ENCODE data around the gene ZNF385A.

Gene ZNF385A

DNA sequence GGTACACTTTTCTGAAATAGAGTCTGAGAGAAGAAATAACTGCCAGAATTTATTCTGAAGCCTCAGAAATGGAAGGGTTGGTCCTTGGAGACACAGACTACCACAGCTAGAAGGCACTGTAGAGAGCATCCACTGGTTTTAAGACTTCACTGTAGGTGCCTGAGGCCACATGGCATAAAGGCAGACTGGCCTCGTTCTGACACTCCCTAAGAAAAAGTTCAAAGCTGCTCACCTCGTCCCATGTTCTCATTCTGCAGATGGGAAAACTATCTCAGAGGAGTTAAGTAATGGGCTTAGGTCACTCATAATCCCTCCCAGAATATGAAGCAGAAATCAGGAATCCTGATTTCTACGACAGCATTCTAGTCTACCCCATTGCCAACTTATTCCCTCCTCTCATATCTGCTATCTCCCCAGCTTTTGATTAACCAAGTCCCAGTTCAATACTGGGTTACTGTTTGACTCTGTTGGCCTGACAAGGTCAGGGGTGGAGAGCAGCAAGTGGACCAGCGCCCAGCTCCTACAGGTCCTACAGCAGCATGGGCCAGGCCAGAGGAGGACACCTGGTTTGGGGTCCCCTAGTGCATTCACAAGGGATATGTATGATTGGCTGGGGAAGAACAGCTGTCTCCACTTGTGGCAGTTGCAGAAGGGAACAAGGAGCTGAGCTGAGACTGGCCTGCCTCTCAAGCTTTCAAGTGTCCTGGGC is 30.8 kb upstream of the ZNF385A start:
- DNase-seq: no peak

GRCh38 chr12:54413284-54414190 is 29.0 kb upstream of the ZNF385A start:
- peak; percentile 51 for DNase-seq

DNA sequence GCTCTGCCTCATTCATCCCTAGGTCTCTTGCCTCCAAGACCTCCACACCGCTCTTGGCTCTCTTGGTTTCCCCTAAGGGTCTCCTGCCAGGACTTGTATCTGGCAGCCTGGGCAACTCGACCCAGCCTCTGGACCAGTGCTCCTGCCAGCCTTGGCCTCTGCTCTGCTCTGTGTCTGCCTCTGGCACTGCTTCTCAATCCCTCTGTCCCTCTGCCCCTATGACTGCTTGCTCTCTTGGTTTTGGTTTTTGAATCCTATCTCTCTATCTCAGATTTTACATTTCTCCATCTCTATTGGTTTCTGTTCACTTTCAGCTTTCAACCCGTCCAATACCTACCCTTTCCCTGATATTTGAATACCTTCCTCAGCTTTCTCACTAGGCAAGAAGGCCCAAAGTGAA is 28.3 kb upstream of the ZNF385A start:
- DNase-seq: no peak

DNA sequence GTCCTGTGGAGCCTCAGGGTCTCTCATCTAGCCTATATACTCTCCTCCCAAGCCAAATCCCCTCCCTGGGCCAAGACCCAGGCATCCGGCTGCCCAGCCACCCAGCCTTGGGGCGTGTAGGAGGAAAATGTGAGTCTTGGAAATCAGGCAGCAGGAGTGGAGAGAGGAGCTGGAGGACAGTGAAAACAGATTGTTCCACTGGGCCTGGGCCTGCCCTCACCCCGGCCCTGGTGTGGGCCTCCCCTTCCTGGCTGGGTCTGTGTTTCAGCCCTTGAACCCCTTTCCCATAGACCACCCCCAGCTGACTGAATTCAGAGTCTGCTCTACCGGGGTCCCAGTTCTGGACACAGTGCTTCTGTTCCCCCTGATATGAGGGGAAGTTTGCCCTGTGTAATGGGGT is 27.8 kb upstream of the ZNF385A start:
- DNase-seq: no peak

GRCh38 chr12:54411391-54412241 is 27.1 kb upstream of the ZNF385A start:
- peak; percentile 56 for DNase-seq

GRCh38 chr12:54409267-54409666 is 24.7 kb upstream of the ZNF385A start:
- no peak for DNase-seq

GRCh38 chr12:54407183-54407905 is 22.8 kb upstream of the ZNF385A start:
- no peak for DNase-seq

DNA sequence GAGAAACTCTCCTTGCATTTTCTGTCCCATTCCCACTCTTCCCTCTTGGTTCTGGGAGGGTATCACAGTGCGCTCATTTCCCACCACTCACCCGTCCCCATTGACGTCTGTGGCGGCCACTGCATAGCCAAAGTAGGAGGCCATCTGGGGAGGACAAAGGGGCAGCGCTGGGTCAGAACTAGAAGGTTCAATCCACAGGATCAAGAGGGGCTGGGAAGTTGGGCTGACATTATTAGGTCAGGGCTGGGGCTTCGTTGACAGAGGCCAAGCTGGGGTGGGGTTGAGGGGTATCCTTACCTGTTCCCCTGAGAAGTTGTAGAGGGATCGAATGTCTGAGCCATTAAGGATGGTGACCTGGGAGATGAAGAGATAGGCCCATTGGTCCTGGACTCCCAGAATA is 21.0 kb upstream of the ZNF385A start:
- no peak for DNase-seq

GRCh38 chr12:54405106-54405505 is 20.6 kb upstream of the ZNF385A start:
- no peak for DNase-seq

DNA sequence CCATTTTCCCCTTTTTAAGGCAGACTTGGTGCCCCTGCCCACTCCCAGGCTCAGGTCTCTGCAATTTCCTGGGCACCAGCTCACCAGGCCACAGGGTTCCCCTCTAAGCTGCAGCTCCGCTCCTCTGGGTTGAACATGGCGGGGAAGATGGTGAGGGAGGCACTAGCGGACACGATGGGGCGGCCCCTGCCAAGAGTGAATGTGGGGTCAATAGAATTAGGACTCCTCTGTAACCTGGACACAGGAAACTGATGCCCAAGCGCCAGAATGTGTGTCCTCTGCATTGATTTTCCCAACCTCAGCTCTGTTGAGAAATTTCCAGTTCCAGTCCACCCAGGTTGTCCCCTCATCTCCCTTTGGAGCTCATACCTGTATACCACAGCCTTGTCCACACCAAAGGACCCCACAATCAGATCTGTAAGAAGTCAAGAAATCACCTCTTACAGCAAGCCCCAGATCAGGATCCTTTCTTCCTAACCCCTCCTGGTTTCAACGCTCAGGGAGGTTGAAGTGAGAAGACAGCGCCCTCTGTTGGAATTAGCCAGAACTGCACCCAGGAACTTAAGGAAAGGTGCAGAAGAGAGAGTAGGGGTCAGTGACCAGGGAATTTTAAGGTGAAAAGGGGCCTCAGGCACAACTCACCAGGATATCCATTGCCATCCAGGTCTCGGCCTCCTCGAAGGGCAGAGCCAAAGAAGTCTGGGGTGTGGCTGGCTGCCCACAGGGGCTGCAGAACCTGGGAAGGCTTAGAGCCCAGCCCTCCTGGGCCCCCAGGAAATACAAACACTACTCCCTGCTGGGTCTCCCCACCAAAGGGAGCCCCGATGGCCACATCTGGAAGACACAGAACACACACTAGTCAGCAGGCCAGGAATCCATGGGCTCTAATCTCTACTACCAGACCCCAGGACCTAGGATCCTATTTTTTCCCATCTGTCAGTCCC is 19.8 kb upstream of the ZNF385A start:
- DNase-seq: peak; percentile 56

GRCh38 chr12:54401119-54401518 is 16.6 kb upstream of the ZNF385A start:
- DNase-seq: no peak

DNA sequence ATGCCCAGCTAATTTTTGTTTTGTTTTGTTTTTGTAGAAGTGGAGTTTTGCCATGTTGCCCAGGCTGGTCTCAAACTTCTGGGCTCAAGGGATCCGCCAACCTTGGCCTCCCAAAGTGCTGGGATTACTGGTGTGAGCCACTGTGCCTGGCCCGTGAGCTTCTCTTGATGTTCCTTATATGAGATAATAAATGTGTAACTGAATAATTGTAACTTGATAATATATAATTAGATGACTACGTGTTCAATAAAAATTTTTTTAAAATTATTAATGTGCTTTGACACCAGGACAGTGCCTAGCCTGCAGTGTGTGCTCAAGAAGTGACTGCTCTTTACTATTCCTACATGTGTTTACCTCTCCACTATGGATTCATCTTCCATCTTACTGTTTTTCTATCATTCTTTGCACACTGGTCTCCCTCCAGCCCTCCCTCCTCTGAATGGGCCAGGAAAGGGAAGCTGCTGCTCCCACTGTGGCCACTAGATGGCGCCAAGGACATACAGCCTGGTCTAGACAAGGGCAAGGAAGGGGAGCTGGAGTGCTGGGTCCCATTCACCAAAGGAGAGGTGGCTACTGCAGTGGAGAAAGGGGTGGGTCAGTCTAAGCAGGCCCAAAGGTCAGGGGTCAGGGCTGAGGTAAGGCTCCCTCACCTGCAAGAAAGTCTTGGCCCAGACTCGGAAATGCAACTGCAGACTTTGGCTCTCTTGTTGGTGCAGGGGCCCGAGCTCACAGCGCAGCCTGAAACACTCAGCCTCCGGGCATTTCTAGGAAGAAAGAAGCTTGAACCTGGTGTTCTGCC is 14.7 kb upstream of the ZNF385A start:
- peak; percentile 86 for DNase-seq

- no peak for DNase-seq
Observed at GRCh38 chr12:54398218-54398617, 13.7 kb upstream of the ZNF385A start.

DNA sequence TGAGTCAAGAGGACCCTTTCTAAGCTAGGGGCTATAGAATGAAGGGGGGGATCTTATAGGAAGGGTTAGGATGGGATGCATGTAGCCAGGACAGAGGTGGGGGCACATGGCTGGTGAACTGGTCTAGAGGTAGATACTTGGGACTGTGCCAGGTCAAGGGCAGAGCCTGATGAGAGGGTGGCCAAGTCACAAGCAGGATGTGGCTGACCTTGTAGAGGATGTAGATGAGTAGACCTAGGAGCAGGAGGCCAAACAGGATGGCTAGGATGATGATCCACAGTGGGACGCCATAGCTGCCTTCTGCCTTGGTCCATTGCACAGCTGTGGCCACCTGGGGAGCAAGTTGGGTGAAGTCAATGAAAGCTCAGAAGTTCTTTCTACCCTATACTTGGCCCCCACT is 12.6 kb upstream of the ZNF385A start:
- no peak for DNase-seq

DNA sequence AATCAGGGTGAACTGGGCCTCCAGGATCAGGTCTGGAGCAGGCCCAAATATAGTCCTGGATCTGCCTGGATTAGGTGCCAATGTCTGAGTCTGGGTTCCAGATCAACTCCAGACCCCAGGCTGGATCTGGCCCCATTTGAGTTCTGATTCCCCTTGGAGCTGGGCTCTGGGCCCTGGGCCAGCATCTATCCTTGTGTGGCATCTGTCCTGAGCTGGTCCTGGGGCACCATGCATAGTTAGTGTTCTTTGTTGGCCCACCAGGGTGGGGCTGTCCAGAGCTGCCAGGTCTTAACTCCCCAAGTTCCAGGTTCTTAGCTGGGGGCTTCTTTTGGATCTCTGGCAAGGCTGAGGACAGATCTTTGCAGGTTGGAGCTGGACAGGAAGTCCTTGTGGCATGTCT is 11.0 kb upstream of the ZNF385A start:
- no peak for DNase-seq

- no peak for DNase-seq
Observed at GRCh38 chr12:54394986-54395385, 10.5 kb upstream of the ZNF385A start.

DNA sequence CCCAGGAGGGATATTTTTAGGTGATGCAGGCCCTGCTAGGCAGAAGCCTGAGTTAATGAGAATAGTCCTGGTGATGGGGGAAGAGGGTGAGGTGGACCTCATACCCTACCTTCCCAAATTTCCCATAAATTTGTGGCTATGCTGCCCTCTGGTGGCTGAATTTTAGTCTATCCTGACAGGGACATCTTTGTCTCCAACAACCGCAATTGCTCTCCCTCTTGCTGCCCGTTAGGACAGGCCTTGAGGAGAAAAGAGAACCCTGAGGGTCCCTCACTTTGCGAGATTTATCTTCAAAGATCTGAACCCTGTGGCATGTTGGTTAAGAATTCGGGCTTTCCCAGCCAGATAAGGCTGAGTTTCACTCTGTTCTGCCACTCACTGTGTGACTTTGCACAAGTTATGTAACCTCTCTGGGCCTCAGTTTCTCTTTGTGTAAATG is 9.8 kb upstream of the ZNF385A start:
- no peak for DNase-seq

GRCh38 chr12:54393743-54394142 is 9.2 kb upstream of the ZNF385A start:
- no peak for DNase-seq

DNA sequence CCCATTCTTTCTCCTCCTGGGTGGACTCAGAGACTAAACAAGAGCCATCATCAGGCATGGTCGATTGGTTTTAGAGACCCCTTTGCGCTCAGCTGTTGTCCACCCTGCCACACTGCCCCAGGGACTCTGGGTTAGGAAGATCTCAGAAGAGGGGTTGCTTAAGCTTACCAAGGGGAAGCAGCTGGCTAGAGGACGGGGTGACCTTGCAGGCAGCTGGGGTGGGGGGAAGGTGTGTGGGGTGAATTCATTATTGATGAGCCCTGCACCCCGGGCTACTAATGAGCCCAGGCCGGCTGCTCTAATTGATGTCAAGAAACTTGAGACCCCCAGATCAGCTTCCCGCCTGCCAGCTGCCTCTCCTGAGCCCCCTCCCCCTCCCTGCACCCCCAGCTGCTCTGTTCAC is 8.7 kb upstream of the ZNF385A start:
- no peak for DNase-seq

- no peak for DNase-seq
Observed at GRCh38 chr12:54392485-54393206, 8.1 kb upstream of the ZNF385A start.

Measured in stimulated activated CD4-positive, alpha-beta T cell treated with anti-CD3 and anti-CD28 coated beads, Interleukin-4, amount 100 ng/mL, for 1 hour (primary cell).